HepG2 (cell line): ENCODE results near the gene TMEM44. TPM values are rescaled to one million over a fixed set of nuclear protein-coding genes. Genes with fewer than 3 reads are reported as not detected.

Experiments used
- E2F5 ChIP-seq: sonication (generic); formaldehyde crosslinking; conservative IDR thresholded peaks from 2 replicates; pipeline ENCODE4 v1.4.0; 2020; ENCODE audit warnings: missing genetic modification reagents
- ETV6 ChIP-seq: sonication (generic); formaldehyde crosslinking; conservative IDR thresholded peaks from 2 replicates; pipeline ENCODE4 v1.4.0; 2020; ENCODE audit warnings: missing genetic modification reagents
- FOXM1 ChIP-seq: sonication (generic); formaldehyde crosslinking; IDR thresholded peaks from 2 replicates; pipeline ENCODE4 v1.5.0; 2020; ENCODE audit warnings: missing genetic modification reagents
- KDM6A ChIP-seq: IDR thresholded peaks from 2 replicates; pipeline ENCODE4 v1.6.1; 2016; ENCODE audit warnings: low read depth
- KLF9 ChIP-seq: IDR thresholded peaks from 2 replicates; pipeline ENCODE4 v1.6.1; 2016; ENCODE audit warnings: low read depth
- MEIS2 ChIP-seq: sonication (generic); formaldehyde crosslinking; IDR thresholded peaks from 2 replicates; pipeline ENCODE4 v1.9.0; 2021; ENCODE audit warnings: mild to moderate bottlenecking, missing genetic modification reagents
- MYNN ChIP-seq: sonication (generic); formaldehyde crosslinking; IDR thresholded peaks from 2 replicates; pipeline ENCODE4 v1.4.0; 2020; ENCODE audit warnings: mild to moderate bottlenecking, low read depth, missing genetic modification reagents
- NCOA1 ChIP-seq: sonication (generic); formaldehyde crosslinking; IDR thresholded peaks from 2 replicates; pipeline ENCODE4 v1.9.0; 2021; ENCODE audit warnings: missing genetic modification reagents
- NR1H2 ChIP-seq: sonication (generic); formaldehyde crosslinking; IDR thresholded peaks from 2 replicates; pipeline ENCODE4 v1.8.1; 2022; ENCODE audit warnings: low read depth, missing genetic modification reagents, borderline replicate concordance
- SOX6 ChIP-seq, 2 experiments: fragments of 450-650 bp in 1 of 2; sonication (generic) in 1 of 2; formaldehyde crosslinking in 1 of 2; IDR thresholded peaks; 2 replicates each; pipeline versions ENCODE4 v1.4.0 to v1.6.1; 2017 to 2020; ENCODE audit warnings: antibody characterized with exemption in 1 of 2, mild to moderate bottlenecking in 1 of 2, missing genetic modification reagents in 1 of 2
- THRA ChIP-seq: sonication (generic); formaldehyde crosslinking; IDR thresholded peaks from 2 replicates; pipeline ENCODE4 v1.4.0; 2020; ENCODE audit warnings: missing genetic modification reagents, borderline replicate concordance
- ZBTB21 ChIP-seq: sonication (generic); formaldehyde crosslinking; IDR thresholded peaks from 2 replicates; pipeline ENCODE4 v1.4.0; 2020; ENCODE audit warnings: missing genetic modification reagents
- ZBTB44 ChIP-seq: sonication (generic); formaldehyde crosslinking; IDR thresholded peaks from 2 replicates; pipeline ENCODE4 v1.4.0; 2020; ENCODE audit warnings: missing genetic modification reagents
- ZEB1 ChIP-seq: IDR thresholded peaks from 2 replicates; pipeline ENCODE4 v1.6.1; 2012; ENCODE audit warnings: mild to moderate bottlenecking, low read depth, inconsistent platforms; ENCODE audit not compliant: insufficient replicate concordance
- ZNF383 ChIP-seq: sonication (generic); formaldehyde crosslinking; IDR thresholded peaks from 2 replicates; pipeline ENCODE4 v1.4.0; 2020; ENCODE audit warnings: missing genetic modification reagents, mild to moderate bottlenecking, borderline replicate concordance
- ZNF562 ChIP-seq: sonication (generic); formaldehyde crosslinking; IDR thresholded peaks from 2 replicates; pipeline ENCODE4 v1.8.0; 2022; ENCODE audit warnings: missing genetic modification reagents, borderline replicate concordance
- polyA plus RNA-seq, 8 experiments: library from polyadenylated mRNA; depleted of rRNA in 3 of 8; stranded (reverse) in 7 of 8; unstranded in 1 of 8; fragments of >200 nt; fragmentation: Illumina TruSeq in 4 of 8; extraction: Trizol in 4 of 8; gene quantifications; 2 replicates each; pipeline versions ENCODE4 v1.2.1 to v1.2.3, GENCODE V29; 2011 to 2016; ENCODE audit warnings: low read depth in 4 of 8, missing spikeins in 1 of 8, mixed read lengths in 1 of 8; ENCODE audit not compliant: insufficient read depth in 1 of 8
- total RNA-seq, 5 experiments: library from RNA; depleted of rRNA; stranded (reverse); fragments of >200 nt; fragmentation: Illumina TruSeq; extraction: Trizol; gene quantifications; 2 replicates each; pipeline ENCODE4 v1.2.3, GENCODE V29; 2016; ENCODE audit warnings: low read depth in 1 of 5
- TF ChIP-seq, protein P1 (sequence below): sonication (generic); formaldehyde crosslinking; IDR thresholded peaks from 2 replicates; pipeline ENCODE4 v1.4.0; 2020; ENCODE audit warnings: missing genetic modification reagents, mild to moderate bottlenecking, borderline replicate concordance
- TF ChIP-seq, protein P2 (sequence below): sonication (generic); formaldehyde crosslinking; IDR thresholded peaks from 2 replicates; pipeline ENCODE4 v1.4.0; 2020; ENCODE audit warnings: mild to moderate bottlenecking, missing genetic modification reagents
- TF ChIP-seq, protein P3 (sequence below): IDR thresholded peaks from 2 replicates; pipeline ENCODE4 v1.6.1; 2016

TMEM44 gene
- total and polyA plus RNA-seq, 2 of the 13 experiments (the other 11 are each of a cell fraction or from before 2014, with no cell fraction given): 7.3 to 13.8 TPM

- TF ChIP-seq ZBTB44 (no peak), ZNF383 (CRISPR knock-in tag) (no peak), KLF9 (peak; percentile 79), SOX6 (IDR thresholded peaks at IDR 0.05) (no peak), SOX6 (CRISPR knock-in tag; IDR thresholded peaks at IDR 0.05) (peak; percentile 68), MYNN (CRISPR knock-in tag) (no peak), ZBTB21 (peak; percentile 85), FOXM1 (CRISPR knock-in tag) (no peak), E2F5 (CRISPR knock-in tag) (no peak), THRA (CRISPR knock-in tag) (peak; percentile 59), MEIS2 (peak; percentile 54; the same call in 1 of the 2 replicates), NR1H2 (no peak), NCOA1 (CRISPR knock-in tag) (peak; percentile 30; the same call in 1 of the 2 replicates), ZNF562 (CRISPR knock-in tag) (no peak), ZEB1 (peak; percentile 18), KDM6A (CRISPR knock-in tag) (no peak), ETV6 (peak; percentile 71; the same call in 1 of the 2 replicates)
- TF ChIP-seq, protein P1, sequence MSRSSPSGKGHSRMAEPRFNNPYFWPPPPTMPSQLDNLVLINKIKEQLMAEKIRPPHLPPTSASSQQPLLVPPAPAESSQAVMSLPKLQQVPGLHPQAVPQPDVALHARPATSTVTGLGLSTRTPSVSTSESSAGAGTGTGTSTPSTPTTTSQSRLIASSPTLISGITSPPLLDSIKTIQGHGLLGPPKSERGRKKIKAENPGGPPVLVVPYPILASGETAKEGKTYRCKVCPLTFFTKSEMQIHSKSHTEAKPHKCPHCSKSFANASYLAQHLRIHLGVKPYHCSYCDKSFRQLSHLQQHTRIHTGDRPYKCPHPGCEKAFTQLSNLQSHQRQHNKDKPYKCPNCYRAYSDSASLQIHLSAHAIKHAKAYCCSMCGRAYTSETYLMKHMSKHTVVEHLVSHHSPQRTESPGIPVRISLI (CRISPR knock-in tag): no peak
- TF ChIP-seq, protein P2, sequence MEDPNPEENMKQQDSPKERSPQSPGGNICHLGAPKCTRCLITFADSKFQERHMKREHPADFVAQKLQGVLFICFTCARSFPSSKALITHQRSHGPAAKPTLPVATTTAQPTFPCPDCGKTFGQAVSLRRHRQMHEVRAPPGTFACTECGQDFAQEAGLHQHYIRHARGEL (CRISPR knock-in tag): no peak
- TF ChIP-seq, protein P3, sequence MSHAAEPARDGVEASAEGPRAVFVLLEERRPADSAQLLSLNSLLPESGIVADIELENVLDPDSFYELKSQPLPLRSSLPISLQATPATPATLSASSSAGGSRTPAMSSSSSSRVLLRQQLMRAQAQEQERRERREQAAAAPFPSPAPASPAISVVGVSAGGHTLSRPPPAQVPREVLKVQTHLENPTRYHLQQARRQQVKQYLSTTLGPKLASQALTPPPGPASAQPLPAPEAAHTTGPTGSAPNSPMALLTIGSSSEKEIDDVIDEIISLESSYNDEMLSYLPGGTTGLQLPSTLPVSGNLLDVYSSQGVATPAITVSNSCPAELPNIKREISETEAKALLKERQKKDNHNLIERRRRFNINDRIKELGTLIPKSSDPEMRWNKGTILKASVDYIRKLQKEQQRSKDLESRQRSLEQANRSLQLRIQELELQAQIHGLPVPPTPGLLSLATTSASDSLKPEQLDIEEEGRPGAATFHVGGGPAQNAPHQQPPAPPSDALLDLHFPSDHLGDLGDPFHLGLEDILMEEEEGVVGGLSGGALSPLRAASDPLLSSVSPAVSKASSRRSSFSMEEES (CRISPR knock-in tag): 0 out of 2 replicates have a peak, but pooled peaks have one; percentile 47
Measured at GRCh38 chr3:194671900-194672808, 38.9 kb upstream of the TMEM44 start, which contains the start of gene LSG1 (continued).
